DMS114 treated with DMSO at 0.1 percent for 48 hours (cell line): Measurements from ENCODE around the gene CFAP61.
"Not testable (repeated sequence)": the region's sequence is repeated elsewhere in the genome, so short reads cannot be mapped to it uniquely, and the experiment has no call there.

Experiments
- DNase-seq: peaks from one replicate; lab custom pipeline; 2025; ENCODE audit not compliant: unreplicated experiment; lab: John Stamatoyannopoulos, UW

CFAP61 gene

DNA sequence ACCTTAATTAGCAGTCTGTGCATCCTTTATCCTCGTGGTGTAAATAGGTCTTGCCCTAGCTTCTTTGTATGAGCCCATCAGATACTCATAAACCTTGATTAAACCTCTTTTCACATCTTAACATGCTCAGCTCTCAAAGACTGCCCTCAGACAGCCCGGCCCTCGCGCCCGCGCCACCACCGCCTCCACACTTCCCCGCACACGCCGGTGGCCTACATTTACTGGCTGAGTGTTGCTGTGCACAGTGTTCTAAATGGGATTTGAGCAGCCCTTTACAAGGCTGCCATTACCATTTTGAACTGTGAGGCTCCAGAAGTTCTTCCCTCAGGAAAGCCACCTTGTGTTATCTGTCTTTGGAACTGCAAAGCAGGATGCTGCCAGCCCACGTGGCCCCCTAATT, 252.6 kb downstream of the CFAP61 start:
- DNase-seq, result no peak

DNA sequence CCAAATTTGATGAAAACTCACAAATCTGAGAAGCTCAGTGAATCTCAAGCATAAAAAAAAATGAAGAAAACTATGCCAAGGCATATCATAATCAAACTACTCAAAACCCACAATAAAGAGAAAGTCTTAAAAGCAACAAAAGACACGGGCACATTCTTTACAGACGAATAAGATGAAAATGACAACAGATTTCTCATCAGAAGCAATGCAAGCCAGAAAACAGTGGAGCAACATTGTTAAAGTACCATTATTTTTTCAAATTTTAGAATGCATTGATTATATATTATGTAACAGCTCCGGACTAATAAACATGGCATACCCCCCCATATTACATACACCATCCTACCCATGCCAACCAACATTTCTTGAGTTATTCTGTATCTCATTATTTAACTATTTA, 260.2 kb downstream of the CFAP61 start:
- DNase-seq, result no peak

DNA sequence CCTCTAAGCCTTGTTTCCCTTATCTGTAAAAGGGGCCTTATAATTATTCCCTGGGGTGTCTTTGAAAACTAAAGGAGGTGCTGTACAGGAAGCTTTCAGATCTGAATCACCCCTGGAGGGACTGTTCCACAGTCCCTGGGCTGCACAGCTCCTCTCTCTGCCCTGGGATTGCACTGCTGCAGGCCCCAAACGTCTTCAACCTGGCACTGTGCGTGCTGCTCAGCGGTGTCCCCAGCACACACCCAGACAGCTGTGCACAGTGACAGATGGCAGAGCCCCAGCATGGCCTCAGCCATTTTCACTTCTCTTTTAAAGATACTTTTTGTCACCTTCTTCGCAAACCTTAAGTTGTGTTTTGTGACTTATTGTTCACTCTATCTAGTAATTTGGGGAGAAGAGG, 264.9 kb downstream of the CFAP61 start:
- no peak for DNase-seq

DNA sequence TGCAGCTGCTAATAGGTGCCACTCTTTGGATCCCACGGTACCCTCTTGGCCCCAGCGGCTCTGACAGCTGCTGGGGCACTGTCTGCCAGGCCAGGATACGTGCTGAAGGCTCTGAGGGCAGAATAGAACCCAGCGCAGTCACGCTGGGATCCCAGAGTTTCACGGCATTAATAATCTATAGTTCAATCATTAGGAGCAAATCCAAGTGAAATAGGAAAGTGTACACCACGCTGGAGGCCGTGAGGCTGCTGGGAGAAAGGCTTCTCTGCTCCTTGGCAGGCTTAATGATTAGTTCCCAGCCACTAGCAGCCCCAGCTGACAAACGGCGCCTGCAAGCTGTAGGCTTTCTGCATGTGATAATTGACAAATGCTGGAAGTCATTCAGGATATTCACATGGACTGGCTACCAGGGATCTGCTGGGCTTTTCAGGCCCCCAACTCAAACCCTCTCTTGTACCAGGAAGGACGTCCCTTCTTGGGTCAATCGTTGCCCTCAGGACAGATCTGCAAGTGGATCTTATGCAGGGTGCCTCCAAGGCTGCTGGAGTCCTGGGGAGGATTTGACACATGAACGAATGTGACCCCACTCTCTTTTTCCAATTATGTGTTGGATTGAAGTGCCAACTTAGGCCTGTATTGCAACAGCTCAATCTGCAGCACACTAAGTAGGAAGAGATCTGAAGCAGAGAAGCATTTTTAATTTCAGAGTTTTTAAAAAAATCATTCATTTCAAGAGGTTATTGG, 265.5 kb downstream of the CFAP61 start:
- no peak for DNase-seq

DNA sequence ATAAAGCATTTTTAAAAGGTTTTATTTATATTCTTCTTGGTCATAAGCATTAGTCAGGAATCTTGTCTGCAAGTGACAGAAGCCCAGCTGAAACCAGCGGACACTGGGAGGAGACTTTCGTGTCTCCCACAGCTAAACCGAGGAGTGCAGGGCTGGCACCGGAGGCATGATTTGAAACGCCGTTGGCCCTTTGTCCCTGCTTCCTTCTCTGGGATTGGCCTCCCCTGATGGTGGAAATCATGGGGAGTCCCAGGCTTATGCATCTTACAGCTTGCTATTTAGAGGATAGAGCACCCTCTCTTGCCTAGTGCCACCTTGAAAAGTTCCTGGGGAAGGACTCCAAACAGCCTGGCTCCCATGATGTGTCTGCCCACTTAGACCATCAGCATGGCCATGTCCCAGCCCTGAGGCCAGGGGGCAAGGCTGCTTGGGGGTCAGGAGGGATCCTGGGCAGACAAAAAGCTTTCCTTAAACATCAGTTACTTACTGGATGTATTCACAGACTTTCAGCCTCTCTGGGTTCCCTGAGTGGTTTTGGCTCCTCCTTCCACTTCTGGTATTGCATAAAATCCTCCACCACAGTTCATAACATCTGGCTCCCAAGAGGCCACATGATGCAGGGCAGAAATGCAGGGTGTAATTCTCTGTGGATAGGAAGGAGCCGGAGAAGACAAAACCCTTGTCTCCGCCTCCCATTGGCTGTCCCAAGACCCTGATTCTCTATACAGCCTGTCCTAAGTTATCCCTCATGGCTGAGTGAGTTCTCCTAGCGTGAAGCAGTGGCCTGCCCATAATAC, 266.2 kb downstream of the CFAP61 start:
- no peak for DNase-seq

DNA sequence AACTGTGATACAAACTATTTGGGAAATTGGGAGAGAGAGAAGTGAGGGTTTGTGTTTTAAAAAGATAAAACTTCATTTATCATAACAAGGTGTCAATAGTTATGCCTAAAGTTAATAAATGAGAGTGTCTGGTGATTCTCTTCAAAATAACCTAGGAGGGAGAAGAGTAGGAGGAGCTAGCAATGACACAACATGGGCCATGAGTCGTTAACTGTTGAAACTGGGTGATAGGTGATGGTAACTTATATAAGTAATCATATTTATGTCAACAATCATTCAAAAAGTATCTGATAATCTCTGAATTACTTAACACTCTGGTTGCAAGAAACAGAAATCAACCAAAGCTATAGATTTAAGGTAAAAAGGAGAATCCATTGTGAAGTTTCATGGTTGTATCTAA, 268.8 kb downstream of the CFAP61 start:
- DNase-seq, result no peak

DNA sequence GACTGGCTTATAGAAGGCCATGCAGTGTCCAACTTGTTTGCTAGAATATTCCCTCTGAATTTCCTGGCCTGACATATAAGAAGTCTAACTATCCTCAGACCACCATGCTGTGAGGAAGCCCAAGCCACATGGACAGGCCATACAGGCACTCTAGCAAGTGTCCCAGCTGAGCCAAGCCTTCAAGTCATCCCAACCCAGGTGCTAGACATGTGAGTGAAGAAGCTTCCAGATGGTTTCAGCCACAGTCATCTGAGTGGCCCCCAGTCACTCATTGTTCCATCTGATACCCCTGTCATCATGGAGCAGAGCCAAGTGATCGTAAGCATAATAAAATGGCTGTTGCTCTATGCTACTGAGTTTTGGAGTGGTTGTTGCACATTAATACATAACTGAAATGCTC, 269.6 kb downstream of the CFAP61 start:
- DNase-seq, result no peak

DNA sequence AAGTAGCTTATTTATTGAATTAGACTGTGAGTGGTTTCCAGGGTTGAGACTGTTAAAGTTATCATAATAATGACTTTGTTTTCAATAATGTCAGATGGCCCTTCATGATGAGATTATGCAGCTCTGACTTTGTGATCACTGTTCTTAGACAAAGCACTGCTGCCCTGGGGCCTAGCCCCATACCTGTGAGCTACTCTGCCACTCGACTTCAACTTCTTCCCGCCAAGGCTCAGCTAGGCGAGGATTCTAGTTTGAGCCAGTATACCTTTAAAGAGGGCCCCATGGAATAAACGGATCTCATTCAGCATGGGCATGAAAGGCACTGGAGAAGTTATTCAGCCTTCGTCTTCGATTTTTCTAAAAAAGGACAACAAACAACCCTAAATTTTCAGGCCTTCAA, 270.6 kb downstream of the CFAP61 start:
- no peak for DNase-seq

DNA sequence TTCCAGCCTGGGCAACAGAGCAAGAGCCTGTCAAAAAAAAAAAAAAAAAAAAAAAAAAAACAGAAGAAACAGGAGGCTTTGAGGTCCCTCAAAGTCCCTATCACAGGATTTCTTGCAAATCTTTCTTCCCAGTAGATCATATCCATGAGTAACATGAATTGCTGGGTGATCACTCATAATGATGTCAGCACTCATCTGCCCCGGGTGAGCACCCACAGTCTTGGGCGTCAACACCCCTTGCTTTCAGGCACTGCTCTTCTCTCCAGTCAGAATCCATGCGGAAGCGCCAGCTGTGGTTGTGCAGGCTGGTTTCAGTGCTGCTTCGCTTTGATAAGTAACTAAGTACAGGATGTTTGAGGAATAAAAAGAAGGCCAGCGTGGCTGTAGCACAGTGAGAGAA, 275.4 kb downstream of the CFAP61 start:
- no peak for DNase-seq

DNA sequence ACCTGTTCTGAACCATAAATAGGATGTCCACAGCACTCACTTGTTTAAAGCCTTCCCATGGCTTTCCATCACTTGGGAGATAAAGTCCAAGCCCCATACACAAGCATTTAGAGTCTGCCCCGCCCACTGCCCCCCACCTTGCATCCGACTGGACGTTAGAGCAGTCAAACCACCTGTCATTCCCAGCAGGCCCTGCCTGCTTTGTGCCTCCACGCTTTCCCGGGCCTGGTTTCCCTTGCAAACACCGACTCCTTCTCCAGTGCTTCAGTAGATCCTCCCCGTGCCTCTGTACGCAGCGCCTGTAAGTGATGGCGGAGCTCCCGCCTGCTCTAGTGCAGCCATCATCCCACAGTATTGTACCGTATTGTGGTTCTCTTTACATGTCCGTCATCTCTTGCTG, 277.2 kb downstream of the CFAP61 start:
- DNase-seq, result no peak

DNA sequence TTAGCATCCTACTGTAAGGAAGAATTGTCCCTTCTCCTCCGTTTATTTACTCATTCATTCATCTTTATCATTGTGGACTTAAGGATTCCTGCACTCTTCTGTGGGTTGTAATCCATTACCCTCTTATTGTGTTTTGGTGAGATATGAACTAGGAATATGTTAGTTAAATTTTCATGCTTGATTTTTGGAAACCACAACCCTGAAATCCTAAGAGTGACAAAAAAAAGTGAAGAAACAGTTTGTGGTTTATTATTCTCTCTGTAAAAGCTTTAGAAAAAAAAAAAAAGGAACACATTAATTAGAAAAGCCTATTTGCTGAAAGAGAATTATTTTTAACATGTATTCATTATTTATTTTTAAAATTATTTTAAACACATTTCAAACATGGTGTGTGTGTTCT, 278.8 kb downstream of the CFAP61 start:
- no peak for DNase-seq

DNA sequence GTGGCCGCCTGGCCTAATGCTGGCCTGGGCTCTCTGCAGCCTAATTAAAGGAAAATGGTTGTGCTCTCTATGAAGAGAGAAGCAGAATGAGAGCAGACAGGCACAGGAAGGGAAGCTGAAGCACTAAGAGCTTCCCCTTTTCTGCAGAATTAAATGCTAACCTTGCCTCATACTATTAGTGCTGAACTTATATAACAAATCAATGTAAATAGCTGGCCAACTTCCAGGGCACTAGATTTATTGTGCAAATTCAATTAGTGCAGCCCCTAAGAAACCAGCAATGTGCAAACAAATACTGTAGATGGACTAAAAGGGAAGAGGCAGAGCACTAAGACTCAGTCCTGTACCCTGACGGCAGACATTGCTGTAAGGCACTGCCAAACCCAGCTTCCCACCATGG, 279.5 kb downstream of the CFAP61 start:
- DNase-seq, result no peak

DNA sequence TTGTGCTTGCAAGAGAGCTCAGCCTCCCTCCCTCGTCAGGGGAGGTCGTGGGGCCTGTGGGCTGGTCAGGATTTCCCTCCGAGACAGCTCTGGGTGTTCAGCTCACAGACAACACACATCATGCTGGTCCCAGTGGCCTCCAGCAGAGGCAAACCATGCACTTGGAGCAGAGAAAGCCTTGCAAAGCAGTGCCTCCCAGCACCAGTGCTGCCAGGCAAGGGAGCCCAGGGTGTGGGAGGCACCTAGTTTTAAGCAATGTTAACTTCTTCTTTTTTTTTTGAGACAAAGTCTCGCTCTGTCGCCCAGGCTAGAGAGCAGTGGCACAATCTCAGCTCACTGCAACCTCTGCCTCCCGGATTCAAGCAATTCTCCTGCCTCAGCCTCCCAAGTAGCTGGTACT, 281.5 kb downstream of the CFAP61 start:
- DNase-seq, result no peak

DNA sequence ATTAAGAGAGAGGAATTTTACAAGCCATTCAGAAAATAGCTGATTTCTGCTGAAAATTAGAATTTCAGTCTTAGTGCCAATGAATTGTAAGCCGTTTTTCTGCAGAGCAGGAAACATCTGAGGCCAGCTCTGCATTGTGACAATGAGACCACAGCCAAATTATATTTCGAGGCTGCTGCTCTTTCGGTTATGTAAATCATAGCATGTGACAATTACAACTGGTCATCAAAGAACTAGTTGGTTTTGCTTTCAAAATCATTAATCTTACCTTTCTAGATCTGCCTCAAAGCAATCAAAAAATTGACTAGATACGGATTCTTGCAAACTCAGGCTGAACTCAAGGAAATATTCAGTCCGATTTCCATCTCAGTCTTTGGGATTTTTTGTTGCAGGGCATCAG, 282.2 kb downstream of the CFAP61 start:
- no peak for DNase-seq

DNA sequence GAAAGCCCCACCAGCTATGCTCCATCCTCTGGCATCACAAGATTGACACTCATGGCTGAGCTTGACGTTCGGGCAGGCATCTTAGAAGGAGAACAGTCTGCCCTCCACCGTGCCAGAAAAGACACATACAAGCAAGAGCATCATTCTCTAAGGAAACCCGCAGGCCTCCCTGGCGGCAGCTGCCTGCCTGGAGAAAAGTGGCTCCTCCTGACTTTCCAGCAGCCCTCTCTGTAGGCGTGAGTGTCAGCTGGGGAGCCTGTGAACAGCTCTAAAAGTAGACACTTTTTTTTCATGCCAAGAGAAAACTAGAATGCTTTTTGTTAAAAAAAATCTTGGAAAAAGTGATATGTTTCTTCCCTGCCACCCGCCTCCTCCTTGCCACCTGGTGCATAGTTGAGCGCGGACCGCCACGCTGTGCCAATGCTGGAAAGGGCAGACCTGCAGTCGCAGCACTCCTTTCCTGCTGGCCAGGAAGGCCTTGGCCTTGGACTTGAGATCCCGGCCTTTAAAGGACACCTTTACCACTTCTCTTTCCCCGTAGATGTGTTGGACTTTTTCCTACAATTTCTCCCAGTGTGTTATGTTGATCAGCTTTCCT, 285.9 kb downstream of the CFAP61 start:
- DNase-seq, result no peak

DNA sequence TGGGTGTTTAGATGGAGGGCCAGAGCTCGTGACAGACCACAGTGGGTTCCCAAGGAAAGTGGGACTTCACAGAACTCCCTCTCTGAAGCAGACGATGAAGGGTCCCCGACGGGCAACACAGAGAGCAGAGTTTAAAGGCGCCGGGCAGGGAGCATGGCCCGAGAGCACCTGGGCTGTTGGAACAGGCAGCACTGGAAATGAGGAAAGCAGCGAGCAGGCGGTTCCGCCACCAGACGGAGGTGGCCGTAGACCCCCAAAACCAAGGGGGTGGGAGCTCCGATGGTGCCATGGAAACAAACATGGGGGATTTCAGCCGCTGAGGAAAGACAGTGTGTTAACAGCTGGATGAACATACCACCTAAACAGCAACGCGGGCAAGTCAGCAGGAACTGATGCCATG, 288.1 kb downstream of the CFAP61 start:
- DNase-seq, result no peak

DNA sequence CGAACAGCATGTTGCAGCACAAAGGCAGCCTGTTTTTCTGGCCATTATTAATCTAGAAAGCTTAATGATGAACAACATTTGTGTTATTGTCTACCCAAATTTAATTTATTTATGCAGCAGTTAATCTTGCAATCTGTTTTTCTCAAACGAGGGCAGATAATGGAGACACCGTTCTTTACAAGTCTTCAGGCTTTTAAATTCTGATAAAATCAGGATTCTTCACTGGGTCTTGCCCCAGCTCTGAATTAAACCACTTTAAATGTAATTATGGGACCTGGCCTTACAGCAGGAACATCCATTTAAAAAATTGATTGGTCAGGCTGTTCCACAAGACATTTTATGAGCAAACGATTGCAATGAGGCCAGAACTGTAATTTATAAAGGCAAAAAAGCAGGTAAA, 289.0 kb downstream of the CFAP61 start:
- DNase-seq, result no peak

DNA sequence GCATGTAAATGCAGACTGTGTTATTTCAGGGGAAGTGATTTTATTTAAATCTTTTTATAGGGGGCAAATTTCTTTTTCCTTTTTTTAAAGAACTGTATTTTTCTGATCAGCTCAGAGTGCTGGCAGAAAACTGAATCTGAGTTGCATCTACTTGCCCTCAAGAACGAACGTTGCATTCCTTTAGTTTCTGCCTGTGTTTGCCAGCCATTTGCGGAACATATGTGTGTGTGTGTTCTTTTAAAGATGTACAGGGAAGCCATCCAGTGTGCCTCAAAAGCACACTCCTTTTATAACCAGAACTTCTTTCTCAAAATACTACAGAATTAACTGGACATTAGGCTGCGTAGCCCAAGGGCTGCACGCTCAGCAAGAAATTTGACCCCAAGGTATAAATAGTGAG, 289.7 kb downstream of the CFAP61 start:
- DNase-seq, result no peak

DNA sequence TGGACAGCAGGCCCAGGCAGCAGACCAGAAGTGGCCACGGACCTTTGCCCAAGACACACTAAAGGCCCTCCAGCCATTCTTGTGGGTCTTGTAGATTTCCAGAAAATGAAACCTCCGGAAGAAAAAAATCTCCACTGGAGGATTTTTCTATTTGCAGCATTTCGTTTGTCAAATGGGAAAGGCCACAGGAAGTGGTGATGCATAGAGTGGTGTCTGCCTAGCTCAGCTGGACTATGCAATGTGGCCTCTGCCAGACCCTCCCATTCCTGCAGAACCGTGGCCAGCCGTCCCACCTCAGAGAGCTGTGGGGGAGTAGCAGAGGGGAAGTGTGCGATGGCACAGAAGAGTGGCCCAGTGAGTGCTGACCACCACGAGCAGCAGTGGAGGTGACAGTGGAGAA, 291.6 kb downstream of the CFAP61 start:
- no peak for DNase-seq

DNA sequence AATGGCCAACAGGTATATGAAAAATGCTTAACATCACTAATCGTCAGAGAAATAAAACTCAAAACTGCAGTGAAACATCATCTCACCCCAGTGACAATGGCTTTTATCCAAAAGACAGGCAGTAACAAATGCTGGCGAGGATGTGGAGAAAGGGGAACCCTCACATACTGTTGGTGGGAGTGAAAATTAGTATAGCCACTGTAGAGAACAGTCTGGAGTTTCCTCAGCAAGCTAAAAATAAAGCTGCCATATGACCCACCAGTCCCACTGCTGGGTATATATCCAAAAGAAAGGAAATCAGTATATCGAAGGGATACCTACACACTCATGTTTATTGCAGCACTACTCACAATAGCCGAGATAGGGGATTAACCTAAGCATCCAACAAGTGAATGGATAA, 292.1 kb downstream of the CFAP61 start:
- no peak for DNase-seq

DNA sequence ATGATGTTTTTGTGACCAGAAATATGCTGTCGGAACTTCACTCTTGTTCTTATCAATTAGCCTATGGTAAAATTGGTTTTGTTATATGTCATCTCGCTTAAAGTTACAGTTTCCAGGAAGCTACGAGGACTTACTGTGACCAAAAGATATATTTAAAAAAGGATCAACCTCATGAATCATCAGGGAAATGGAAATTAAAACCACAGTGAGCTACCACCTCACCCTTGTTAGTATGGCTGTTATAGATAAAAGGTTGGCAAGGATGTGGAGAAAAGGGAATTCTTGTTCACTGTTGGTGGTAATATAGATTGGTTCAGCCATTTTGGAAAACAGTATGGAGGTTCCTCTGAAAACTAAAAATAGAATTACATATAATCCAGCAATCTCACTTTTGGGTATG, 301.2 kb downstream of the CFAP61 start:
- DNase-seq, result no peak

DNA sequence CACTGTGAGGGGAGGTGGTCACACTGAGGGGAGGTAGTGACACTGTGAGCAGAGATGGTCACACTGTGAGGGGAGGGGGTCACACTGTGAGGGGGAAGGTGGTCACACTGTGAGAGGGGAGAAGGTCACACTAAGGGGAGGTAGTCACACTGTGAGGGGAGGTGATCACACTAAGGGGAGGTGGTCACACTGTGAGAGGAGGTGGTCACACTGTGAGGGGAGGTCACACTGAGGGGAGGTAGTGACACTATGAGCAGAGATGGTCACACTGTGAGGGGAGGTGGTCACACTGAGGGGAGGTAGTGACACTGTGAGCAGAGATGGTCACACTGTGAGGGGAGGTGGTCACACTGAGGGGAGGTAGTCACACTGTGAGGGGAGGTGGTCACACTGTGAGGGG, 303.2 kb downstream of the CFAP61 start:
- not testable (repeated sequence) for DNase-seq
